HG03175 (cell line): ENCODE data around the gene CYP19A1.
"Not testable (repeated sequence)": the region's sequence is repeated elsewhere in the genome, so short reads cannot be mapped to it uniquely, and the experiment has no call there.

Source experiments
- ATAC-seq: cut with Tn5 transposase; IDR thresholded peaks from one replicate; pipeline ENCODE4 v1.9.1; 2021; ENCODE audit warnings: mild to moderate bottlenecking, moderate library complexity; ENCODE audit not compliant: unreplicated experiment

CYP19A1 gene

DNA sequence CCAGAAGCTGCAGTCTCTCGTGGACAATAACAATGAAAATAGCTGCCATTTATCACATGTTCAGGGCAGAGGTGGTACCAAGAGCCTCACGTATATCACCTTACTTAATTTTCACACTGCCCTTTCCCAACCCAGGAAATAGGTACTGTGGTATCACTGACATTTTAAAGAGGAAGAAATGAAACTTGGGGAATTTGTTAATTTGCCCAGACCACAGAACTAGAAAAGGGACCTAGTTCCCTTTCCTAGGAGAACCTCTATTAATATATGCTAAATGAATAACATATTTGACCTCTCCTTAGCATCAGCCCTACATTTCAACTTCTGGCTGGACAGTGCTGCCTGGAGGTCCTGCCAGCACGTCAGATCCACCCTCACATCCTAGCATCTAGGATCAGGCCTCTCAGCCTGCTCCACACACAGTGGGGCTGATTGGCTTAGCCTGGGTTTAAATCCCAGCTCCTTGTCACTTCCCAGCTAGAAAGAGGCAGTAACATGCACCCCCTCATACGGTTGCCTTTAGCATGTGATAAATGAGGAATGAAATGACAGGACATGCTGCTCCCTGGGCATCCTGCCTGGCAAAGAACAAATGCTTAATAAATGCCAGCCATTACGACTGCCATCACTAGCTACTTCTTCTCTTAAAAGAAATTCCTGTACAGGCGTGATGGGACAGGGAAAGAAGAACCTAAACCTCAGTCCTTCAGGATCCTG, 148.6 kb downstream of the CYP19A1 start:
- no peak for ATAC-seq

DNA sequence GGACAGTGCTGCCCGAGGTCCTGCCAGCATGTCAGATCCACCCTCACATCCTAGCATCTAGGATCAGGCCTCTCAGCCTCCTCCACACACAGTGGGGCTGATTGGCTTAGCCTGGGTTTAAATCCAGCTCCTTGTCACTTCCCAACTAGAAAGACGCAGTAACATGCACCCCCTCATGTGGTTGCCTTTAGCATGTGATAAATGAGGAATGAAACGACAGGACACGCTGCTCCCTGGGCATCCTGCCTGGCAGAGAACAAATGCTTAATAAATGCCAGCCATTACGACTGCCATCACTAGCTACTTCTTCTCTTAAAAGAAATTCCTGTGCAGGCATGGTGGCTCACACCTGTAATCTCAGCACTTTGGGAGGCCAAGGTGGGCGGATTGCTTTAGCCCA, 149.6 kb downstream of the CYP19A1 start:
- ATAC-seq = not testable (repeated sequence)

DNA sequence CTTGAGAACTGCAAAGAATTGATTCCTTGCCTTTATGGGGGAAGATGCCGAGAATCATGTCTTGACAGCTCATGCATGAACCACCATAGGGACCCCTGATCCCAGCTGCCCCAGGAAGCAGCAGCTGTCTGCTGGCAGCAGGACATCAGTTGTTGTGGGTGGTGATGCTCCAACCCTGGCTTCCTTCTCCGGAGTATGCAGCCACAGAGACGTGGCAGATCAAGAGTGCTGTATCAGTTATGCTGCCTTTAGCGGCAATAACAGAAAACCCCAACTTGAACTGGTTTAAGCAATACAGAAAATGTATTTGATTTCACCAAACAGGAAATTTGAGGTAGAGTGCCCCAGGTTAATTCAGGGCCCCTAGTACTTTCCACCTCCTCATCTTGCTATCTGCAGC, 151.5 kb downstream of the CYP19A1 start:
- no peak for ATAC-seq

DNA sequence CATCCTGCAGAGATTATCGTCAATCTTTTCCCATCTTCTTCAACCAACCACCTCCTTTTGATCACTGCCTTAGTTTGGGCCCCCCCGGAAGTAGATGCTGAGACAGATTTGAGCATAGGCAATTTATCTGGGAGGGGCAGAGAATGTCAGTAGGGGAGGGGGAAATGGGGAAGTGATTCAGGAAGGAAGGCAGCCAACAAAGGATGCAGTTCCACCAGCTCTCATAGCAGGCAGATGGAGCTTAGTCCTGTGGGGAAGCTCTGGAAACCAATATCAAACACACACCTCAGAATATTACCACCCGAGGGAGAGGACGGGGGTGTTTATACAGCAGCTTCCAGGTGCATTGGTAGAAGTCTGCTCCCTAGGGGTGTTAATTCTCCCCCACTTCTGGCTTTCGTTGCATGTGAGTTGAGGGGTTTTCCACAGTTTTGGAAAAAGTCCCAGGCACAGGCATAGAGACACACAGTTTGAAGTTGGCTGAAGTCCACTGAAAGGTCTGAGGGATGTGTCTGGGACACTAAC, 152.2 kb downstream of the CYP19A1 start:
- no peak for ATAC-seq

DNA sequence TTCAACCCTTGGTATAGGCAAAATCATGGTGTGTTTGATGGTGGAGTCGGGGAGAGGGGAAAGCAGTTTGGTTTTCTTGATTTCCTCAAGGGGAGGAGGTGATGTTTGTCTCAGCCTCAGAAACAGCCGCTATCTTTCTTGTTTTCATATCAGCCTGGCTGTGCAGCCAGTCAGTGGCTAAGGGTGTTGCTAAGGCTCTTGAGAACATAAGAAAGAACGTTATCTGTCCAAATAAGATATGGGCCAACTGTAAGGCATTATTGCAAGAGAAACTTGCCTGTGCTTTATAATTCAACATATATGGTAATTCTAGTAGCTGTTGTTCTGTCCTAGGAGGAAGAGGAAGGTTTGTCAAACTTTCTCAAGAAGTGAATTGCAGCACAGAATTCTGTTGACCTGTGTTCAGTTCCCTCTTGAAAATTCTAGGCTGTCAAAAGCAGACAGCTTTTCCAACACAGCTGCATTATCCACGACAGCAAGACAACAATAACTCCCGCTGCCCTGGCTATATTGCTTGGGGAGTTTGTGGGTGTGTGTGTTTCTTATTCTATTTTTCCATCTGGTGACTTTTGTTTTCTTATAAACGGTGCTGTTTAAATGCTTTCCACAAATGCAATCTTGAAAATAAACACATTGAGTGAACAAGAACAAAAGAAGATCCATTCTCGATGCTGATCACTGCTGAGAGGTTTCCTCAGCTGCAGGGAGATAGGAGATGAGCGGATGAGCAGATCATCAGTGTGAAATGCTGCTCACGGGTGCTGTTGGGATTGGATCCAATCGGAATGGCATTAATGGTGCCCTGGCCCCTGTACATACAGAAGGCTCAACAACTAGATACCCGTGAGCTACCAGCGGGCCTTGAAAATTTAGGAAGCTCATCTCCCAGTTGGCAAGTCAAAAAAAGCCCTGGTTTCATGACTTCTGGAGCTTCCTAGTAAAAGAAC, 152.9 kb downstream of the CYP19A1 start:
- ATAC-seq = no peak

DNA sequence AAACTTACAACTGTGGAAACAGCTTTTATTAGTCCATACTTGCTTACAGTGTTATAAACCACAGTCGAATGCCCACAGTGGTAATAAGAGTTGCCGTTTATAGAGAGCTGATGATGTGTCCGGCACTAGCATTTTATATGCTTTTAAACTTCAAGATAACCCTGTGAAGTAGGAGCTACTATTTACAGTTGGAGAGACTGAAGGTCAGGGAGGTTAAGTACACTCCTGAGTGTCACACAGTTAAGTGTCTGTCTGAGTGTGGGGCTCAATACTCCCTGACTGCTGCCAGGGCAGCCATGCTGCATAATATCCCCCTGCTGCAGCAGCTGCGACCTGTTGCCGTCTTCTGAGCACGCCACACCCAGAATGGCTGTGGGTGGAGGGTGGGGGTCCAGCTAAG, 153.8 kb downstream of the CYP19A1 start:
- ATAC-seq = no peak

DNA sequence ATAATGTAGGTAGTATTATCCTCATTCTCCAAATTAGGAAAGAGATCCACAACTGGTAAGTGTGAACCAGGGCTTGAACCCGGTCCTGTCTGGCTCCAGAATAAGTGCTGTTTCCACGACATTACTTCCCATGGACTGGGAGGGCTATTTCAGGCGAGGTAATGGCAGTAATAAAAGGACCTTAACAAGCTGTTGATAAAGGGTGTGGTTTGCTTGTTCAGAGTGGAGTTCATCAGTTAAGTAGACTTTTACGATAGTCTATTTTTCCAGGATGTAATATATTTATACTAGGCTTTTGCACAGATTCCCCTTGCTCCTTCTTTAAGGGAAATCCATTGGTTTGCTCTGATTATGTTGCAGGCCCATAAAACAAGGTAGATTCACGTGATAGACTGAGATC, 155.3 kb downstream of the CYP19A1 start:
- ATAC-seq = no peak

DNA sequence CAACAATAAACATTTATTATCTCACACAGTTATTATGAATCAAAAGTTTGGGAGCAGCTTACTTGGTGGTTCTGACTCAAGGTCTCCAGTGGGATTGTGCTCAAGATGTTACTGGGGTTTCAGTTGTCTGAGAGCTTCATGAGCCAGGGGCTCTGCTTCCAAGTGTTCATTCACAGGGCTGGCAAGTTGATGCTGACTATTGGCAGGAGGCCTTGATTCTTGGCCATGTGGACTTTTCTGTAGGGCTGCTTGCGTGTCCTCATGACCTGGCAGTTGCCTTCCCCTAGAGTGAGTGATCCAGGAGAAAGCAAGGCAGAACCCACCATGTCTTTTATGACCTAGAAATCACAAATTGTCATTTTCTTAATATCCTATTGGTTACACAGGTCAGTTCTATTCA, 156.5 kb downstream of the CYP19A1 start:
- no peak for ATAC-seq

DNA sequence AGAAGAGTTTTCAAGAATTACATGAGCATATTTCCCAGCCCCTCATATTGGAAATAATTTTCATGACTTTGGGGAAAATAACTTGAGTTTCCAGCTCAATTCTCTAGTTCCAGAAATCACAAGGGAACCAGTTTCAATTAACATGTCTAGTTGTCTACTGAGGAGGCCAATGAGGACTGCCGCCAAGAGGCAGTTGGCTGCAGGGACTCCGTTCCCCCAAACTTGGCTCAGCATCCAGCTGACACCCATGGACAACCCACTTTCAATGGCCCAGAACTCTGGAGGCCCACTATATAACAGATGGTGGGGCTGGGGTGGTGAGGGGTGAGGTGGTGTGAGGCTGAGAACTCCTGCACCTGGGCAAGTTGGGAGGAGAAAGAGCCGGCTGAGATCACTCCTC, 157.2 kb downstream of the CYP19A1 start:
- no peak for ATAC-seq

DNA sequence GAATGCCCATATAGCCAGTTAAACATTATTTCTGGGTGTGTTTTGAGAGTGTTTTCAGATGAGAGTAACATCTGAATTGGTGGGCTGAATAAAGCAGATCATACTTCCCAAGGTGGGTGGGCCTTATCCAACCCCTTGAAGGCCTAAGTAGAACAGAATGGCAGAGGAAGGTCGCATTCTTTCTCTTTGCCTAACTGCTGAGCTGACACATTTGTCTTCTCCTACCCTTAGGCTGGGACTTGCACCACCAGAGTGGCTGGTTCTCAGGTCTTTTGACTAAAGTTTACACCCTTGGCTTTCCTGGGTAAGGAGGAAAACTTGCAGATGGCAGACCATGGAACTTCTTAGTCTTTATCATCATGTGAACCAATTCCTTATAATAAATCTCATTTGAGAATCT, 157.9 kb downstream of the CYP19A1 start:
- no peak for ATAC-seq

DNA sequence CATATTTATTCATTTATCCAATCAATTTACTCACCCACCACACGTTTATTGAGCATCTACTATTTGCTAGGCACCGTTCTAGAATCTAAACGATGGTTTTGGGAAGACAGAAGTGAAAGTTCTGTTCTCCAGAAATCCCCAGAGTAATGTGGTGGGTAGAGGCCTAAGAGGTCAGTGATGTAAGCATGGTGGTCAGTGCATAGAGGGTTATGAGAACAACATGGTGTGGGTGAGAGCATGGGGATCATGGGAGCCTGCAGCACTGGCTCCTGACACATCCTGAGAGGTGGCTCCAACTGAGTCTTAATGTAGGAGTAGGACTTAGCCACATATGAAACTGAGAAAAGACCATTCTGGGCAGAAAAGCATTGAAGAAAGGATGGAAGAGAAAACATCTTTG, 158.4 kb downstream of the CYP19A1 start:
- ATAC-seq = no peak

DNA sequence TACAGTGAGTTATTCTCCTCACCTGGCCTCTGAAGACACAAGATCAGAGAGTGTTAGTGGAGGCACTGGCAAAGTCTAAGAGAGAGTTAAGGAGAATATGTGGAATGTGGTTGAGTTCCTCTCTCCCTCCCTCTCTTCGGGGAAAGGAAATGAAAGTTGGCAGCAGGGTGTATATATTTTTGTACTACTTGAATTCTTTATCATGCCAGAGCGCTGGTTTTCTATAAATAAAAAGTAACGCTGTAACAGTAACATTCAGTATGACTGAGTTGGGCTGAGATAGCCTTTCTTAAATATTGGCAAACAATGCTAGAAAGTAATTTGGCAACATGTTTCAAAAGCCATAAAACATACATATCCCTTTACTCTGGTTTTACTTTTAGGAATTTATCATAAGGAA, 166.2 kb downstream of the CYP19A1 start:
- ATAC-seq = no peak

DNA sequence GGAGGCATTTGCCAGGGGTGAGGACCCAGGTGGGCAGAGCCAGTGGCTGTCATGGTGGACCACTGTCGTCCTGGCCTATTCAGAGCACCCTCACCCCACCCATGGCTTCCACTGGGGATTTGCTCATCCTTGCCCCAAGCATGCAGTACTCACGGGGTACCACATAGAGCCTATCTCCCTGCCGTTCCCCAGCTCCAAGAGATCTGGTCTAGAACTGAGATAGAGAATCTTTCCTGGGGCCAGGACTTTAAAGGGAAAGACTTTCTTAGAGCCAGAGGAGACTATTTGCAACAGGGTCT, 166.8 kb downstream of the CYP19A1 start:
- no peak for ATAC-seq

DNA sequence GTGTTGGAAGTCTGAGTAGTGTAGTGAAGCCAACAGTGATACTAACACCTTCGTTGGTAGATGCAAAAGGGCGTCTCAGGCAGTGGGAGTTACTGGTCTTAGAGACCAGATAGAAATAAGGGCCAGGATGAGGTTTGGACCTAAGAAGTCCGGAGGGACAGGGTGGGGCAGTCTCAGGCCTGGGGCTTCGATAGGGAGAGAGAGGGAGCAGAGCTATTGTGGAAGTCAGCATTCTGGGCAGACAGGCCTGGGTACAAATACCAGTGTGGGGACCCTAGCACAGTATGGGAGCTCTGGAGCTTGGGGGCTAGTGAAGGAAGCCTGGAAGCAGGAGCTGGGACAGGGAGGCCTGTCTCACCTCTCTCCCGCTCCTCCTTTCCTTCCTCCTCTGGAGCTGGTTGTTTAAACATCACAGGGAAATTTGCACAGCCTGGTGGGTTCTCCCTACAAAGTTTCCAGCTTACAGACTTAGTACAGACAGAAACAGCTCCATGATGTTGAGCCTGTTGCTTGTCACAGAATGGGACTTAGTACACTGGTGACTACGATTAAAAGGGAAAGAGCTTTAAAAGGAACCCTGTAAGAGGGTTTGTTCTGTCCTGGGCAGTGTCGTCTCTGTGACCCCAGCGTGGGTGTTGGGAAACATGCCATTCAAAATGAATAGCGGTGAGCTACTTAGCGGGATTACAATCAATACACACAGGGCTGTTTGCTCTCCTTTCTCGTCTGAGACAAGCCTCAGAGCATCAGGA, 167.3 kb downstream of the CYP19A1 start:
- no peak for ATAC-seq

DNA sequence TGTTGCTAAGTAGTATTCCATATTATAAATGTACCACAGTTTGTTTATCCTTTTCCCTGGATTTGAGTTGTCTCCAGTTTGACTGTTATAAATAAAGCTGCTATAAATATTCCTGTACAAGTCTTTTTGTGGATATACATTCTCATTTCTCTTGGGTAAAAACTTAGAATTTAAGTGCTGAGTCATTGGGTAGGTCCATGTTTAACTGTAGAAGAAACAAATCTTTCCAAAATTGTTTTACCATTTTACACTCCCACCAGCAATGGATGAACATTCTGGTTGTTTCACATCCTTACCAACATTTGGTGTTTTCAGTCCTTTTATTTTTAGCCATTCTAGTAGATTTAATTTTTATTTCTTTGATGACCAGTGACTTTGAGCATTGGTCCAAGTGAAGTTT, 169.7 kb downstream of the CYP19A1 start:
- ATAC-seq = no peak

DNA sequence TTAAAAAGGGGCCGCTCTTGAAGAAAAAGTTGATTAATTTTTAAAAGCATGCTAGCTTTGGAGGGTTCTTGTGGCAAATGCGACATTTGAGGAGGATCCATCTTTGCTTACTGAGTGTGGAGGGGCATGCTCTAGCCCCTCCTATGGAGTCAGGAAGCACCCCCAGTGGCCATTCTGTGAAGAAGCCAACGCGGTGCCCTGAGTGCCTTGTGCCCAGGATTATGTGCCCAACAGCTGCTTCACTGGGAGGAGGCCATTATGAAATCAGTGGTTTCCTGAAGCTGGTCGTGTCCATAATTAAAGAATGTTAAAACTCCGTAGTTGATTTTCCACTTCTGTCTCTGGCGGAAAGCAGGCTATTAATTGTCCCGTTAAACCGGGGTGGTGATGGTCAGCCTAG, 174.6 kb downstream of the CYP19A1 start:
- no peak for ATAC-seq

DNA sequence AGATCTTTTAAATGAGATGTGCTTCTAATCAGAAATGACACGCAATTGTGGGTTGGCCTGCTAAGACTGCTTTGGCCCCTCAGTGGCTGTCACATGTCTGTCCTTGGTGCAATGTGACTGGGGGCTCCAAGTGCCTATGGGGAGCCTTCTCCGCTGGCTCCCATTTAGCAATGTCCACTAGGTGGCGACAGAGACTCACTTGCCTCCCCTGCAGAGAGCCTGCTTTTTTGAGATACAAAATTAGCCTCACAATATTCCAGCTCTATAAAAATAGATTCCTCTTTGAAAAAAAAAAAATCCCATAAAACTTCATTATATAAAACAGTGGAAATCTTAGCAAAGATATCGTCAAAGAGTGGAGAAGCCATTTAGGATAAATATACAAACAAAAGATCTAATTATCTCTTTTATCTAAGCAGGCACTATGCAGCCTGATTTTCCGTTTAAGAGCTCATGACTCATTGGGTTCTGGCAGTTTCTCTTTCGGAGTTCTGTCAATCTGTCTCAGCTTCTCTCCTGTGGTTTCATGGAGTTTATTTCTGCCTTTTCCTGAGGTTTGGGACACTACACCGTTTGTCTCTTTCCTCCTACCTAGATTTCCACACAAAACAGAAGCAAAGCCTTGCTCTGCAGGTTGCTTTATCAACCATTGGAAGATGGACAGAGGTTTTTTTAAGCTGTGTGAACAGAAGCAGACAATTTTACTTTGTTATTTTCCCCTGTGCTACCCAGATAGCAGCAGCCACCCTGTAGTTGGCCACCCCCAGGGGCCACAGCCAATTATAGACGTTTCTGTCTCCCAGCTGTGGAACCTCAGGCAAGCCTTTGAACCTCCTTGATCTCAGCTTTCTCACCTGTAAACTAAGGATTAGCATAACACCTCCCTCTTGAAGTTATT, 175.3 kb downstream of the CYP19A1 start:
- ATAC-seq = peak; percentile 77

DNA sequence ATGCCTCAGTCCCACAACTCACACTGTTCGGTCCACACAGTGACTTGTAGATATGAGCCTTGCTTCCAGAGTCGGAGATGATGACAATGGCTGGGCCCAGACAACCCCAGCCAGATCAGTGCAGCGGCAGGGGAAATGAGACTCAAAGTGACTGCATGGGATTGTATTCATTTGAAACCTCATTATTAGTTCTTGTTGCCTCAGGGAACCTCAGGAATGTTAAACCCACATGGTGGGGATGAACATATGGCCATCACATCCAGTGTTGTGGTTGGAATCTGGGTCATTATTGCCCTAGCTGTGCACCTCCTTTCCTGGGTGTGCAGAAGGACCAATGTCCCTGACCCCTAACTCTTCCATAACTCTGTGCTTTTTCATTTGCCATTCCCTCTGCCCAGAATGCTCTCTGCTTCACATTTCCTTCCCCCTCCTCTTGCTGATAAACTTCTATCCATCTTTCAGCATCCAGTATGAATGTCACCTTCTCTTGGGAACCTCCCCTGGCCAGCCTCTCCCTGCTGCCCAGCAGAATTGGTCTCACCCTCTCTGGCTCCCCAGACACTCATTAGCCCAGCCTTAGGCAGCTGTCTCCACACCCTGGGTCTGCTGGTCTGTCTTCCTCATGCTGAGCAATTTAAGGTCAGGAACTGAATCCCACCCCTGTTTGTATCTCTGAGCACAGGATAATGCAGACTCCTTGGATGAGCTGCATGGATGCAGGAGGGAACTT, 176.7 kb downstream of the CYP19A1 start:
- ATAC-seq = no peak

DNA sequence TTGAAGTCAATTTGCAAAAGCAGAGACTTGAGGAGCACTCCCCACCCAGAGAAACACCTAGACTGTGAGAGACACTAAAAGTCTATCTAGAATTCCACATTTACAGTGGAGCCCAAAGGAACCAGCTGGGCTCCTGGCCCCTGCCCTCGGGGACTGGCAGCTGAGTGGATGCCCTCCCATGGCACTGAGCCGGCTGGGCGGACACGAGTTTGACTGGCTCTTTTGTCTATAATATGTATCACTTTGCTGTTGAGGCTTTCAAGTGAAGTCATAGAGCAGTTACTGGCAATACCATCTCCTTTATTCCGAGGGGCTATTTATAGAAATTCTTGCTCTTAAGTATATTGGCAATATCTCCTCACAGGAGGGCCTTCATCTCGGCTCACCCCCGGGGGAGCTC, 177.9 kb downstream of the CYP19A1 start:
- no peak for ATAC-seq
